Neuronal stem cell (in vitro differentiated cells): ENCODE measurements around the gene CRACR2A.

Experiments
- DNase-seq: peaks from one replicate; pipeline ENCODE4 v3.0.0-alpha.2; 2013; ENCODE audit warnings: low spot score
- H2AFZ ChIP-seq: one replicate; pipeline ENCODE4 v1.6.1; 2013; ENCODE audit warnings: mild to moderate bottlenecking, low read length, inconsistent platforms
- H2AK5ac ChIP-seq: 2 replicates; pipeline ENCODE4 v1.6.1; 2013; ENCODE audit warnings: low read depth, mild to moderate bottlenecking, inconsistent platforms, low read length, moderate library complexity, mixed read lengths
- H2BK120ac ChIP-seq: 2 replicates; pipeline ENCODE4 v1.6.1; 2013; ENCODE audit warnings: low read depth, mild to moderate bottlenecking, inconsistent platforms, low read length, moderate library complexity, mixed read lengths
- H2BK12ac ChIP-seq: one replicate; pipeline ENCODE4 v1.6.1; 2013; ENCODE audit warnings: low read length, inconsistent platforms
- H2BK15ac ChIP-seq: 2 replicates; pipeline ENCODE4 v1.6.1; 2013; ENCODE audit warnings: mild to moderate bottlenecking, low read length, inconsistent platforms, mixed read lengths
- H2BK5ac ChIP-seq: one replicate; pipeline ENCODE4 v1.6.1; 2013; ENCODE audit warnings: inconsistent platforms, mild to moderate bottlenecking, low read length, moderate library complexity
- H3K14ac ChIP-seq: one replicate; pipeline ENCODE4 v1.6.1; 2013; ENCODE audit warnings: low read length, inconsistent platforms
- H3K18ac ChIP-seq: 2 replicates; pipeline ENCODE4 v1.6.1; 2013; ENCODE audit warnings: low read length, inconsistent platforms
- H3K23ac ChIP-seq: 2 replicates; pipeline ENCODE4 v1.6.1; 2013; ENCODE audit warnings: low read depth, mild to moderate bottlenecking, mixed read lengths, low read length, inconsistent platforms; ENCODE audit not compliant: poor library complexity
- H3K27ac ChIP-seq: replicated peaks from 3 replicates; pipeline ENCODE4 v1.5.1; 2013; ENCODE audit warnings: low read length, inconsistent platforms
- H3K27me3 ChIP-seq, 3 experiments: 2 replicates each; pipeline ENCODE4 v1.6.1; 2013; ENCODE audit warnings: low read length in 3 of 3, mild to moderate bottlenecking in 2 of 3, inconsistent platforms in 1 of 3, low read depth in 1 of 3, mixed read lengths in 1 of 3, moderate library complexity in 1 of 3; ENCODE audit not compliant: control insufficient read depth in 3 of 3, insufficient read depth in 3 of 3
- H3K36me3 ChIP-seq, 2 donors: replicated peaks in 1 of 2; 2 replicates each; pipeline ENCODE4 v1.6.1; 2013; ENCODE audit warnings: low read length in 2 of 2; ENCODE audit not compliant: control insufficient read depth in 2 of 2, insufficient read depth in 2 of 2
- H3K4ac ChIP-seq: 2 replicates; pipeline ENCODE4 v1.6.1; 2013; ENCODE audit warnings: inconsistent platforms, mild to moderate bottlenecking, low read length, moderate library complexity
- H3K4me1 ChIP-seq, 2 donors: 1 replicate in 1 of 2; 2 replicates in 1 of 2; pipeline ENCODE4 v1.6.1; 2013; ENCODE audit warnings: low read length in 2 of 2, low read depth in 1 of 2; ENCODE audit not compliant: control insufficient read depth in 2 of 2, insufficient read depth in 1 of 2
- H3K4me2 ChIP-seq: one replicate; pipeline ENCODE4 v1.6.1; 2013; ENCODE audit warnings: mild to moderate bottlenecking, low read length, inconsistent platforms; ENCODE audit not compliant: insufficient read depth, poor library complexity, severe bottlenecking
- H3K4me3 ChIP-seq, 2 donors: 2 replicates each; pipeline ENCODE4 v1.5.1; 2013; ENCODE audit warnings: low read length in 2 of 2, mild to moderate bottlenecking in 2 of 2, inconsistent platforms in 1 of 2, moderate library complexity in 1 of 2
- H3K79me1 ChIP-seq: one replicate; pipeline ENCODE4 v1.6.1; 2013; ENCODE audit warnings: low read depth, mild to moderate bottlenecking, inconsistent platforms, low read length, moderate library complexity
- H3K9ac ChIP-seq: one replicate; pipeline ENCODE4 v1.6.1; 2013; ENCODE audit warnings: mild to moderate bottlenecking, low read depth, low read length, inconsistent platforms; ENCODE audit not compliant: poor library complexity
- H3K9me3 ChIP-seq, 2 donors: replicated peaks in 1 of 2; 2 replicates each; pipeline versions ENCODE3 to v1.6.1; 2013; ENCODE audit warnings: low read length in 2 of 2, mild to moderate bottlenecking in 2 of 2, inconsistent platforms in 1 of 2, low read depth in 1 of 2, mixed read lengths in 1 of 2, moderate library complexity in 1 of 2; ENCODE audit not compliant: control insufficient read depth in 2 of 2, insufficient read depth in 1 of 2
- H4K8ac ChIP-seq: one replicate; pipeline ENCODE4 v1.6.1; 2013; ENCODE audit warnings: low read depth, mild to moderate bottlenecking, inconsistent platforms, low read length, moderate library complexity
- H4K91ac ChIP-seq: one replicate; pipeline ENCODE4 v1.6.1; 2013; ENCODE audit warnings: low read length, low read depth, mild to moderate bottlenecking, inconsistent platforms; ENCODE audit not compliant: poor library complexity
- WGBS, 2 donors: extraction: QIAGEN DNeasy Blood & Tissue Kit; methylation state at CpG; one replicate each; pipeline ENCODE4 v1.1.7; 2013; ENCODE audit warnings: missing lambda C conversion rate in 2 of 2, mixed read lengths in 1 of 2; ENCODE audit not compliant: insufficient read length in 2 of 2, insufficient replicate concordance in 1 of 2; ENCODE audit errors: extremely low coverage in 2 of 2; 5-methylcytosine and 5-hydroxymethylcytosine counted together

CRACR2A gene

DNA sequence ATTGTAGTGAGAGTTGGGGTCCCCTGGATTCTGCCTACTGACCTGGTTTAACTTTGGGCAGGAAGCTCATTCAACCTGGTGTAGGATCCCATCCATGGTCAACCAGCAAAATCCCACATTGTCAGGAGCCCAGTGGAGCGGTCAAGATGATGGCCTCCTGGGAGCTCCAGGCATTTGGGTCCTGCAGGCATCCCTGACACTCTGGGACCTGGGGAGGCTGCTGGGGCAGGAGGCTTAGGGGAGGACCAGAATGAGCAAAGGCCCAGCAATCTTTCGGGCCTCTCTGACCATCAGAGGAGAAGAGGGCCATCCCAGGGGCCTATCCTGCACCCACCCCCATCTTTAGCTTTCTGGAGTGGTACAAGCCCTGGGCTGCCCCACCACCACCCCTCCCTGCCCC is 157.9 kb downstream of the CRACR2A start:
- H3K27ac ChIP-seq, result no peak overlapping the region
- no peak overlapping the region for H2AK5ac ChIP-seq
- H2BK12ac ChIP-seq, result no peak overlapping the region
- no peaks in the 10 kb centered on the region for H3K36me3 ChIP-seq
- no peak overlapping the region for H4K8ac ChIP-seq
- H2BK5ac ChIP-seq, result no peak overlapping the region
- no peak for DNase-seq
- H2AFZ ChIP-seq, result no peak overlapping the region
- no peak overlapping the region for H3K23ac ChIP-seq
- H3K4me2 ChIP-seq, result no peak overlapping the region
- no peak overlapping the region for H2BK120ac ChIP-seq
- H3K9me3 ChIP-seq, result no peaks in the 10 kb centered on the region
- no peak overlapping the region for H3K4me3 ChIP-seq
- no CpG with 5 or more reads among the region's 2 CpGs for WGBS, 2 donors
- no peak overlapping the region for H3K4ac ChIP-seq
- no peak overlapping the region for H3K14ac ChIP-seq
- H3K18ac ChIP-seq, result peak overlapping the region; percentile 6
- peaks cover 10 to 13% of the 10 kb centered on the region in 2 donors for H3K4me1 ChIP-seq
- H4K91ac ChIP-seq, result no peak overlapping the region
- no peak overlapping the region for H2BK15ac ChIP-seq
- H3K9ac ChIP-seq, result no peak overlapping the region
- no peaks in the 10 kb centered on the region for H3K79me1 ChIP-seq
- H3K27me3 ChIP-seq, result no peaks in the 10 kb centered on the region

GRCh38 chr12:3593906-3594483 is 158.9 kb downstream of the CRACR2A start:
- Histone ChIP-seq H3K4me1 (peaks cover 3 to 7% of the 10 kb centered on the region in 2 donors), H3K4ac (no peak overlapping the region), H3K14ac (no peak overlapping the region), H2BK12ac (peak overlapping the region; percentile 18), H3K23ac (no peak overlapping the region), H3K4me3 (no peak overlapping the region), H3K36me3 (no peaks in the 10 kb centered on the region), H4K8ac (no peak overlapping the region), H2BK120ac (no peak overlapping the region), H3K27me3 (no peaks in the 10 kb centered on the region), H3K27ac (no peak overlapping the region), H2BK5ac (no peak overlapping the region), H3K9me3 (no peaks in the 10 kb centered on the region), H2BK15ac (no peak overlapping the region), H3K79me1 (no peaks in the 10 kb centered on the region), H2AK5ac (no peak overlapping the region), H3K18ac (peak overlapping the region; percentile 5), H2AFZ (no peak overlapping the region), H3K4me2 (no peak overlapping the region), H4K91ac (no peak overlapping the region), H3K9ac (no peak overlapping the region)
- no peak for DNase-seq
- no CpG with 5 or more reads among the region's 9 CpGs for WGBS, 2 donors

GRCh38 chr12:3592856-3593625 is 159.9 kb downstream of the CRACR2A start:
- H2BK12ac ChIP-seq, result no peak overlapping the region
- no peak overlapping the region for H3K4ac ChIP-seq
- H3K27me3 ChIP-seq, result no peaks in the 10 kb centered on the region
- no peak overlapping the region for H2BK120ac ChIP-seq
- H2BK5ac ChIP-seq, result no peak overlapping the region
- no peak overlapping the region for H4K91ac ChIP-seq
- H4K8ac ChIP-seq, result no peak overlapping the region
- H3K27ac ChIP-seq, result no peak overlapping the region
- no peaks in the 10 kb centered on the region for H3K4me1 ChIP-seq
- no peak overlapping the region for H3K14ac ChIP-seq
- DNase-seq, result no peak
- H2BK15ac ChIP-seq, result no peak overlapping the region
- no peak overlapping the region for H3K4me3 ChIP-seq
- no peak overlapping the region for H2AFZ ChIP-seq
- no peak overlapping the region for H3K9ac ChIP-seq
- H3K9me3 ChIP-seq, result no peaks in the 10 kb centered on the region
- H3K4me2 ChIP-seq, result no peak overlapping the region
- no peaks in the 10 kb centered on the region for H3K36me3 ChIP-seq
- H2AK5ac ChIP-seq, result no peak overlapping the region
- H3K23ac ChIP-seq, result no peak overlapping the region
- H3K79me1 ChIP-seq, result no peaks in the 10 kb centered on the region
- no CpG with 5 or more reads among the region's 30 CpGs for WGBS, 2 donors
- H3K18ac ChIP-seq, result no peak overlapping the region

DNA sequence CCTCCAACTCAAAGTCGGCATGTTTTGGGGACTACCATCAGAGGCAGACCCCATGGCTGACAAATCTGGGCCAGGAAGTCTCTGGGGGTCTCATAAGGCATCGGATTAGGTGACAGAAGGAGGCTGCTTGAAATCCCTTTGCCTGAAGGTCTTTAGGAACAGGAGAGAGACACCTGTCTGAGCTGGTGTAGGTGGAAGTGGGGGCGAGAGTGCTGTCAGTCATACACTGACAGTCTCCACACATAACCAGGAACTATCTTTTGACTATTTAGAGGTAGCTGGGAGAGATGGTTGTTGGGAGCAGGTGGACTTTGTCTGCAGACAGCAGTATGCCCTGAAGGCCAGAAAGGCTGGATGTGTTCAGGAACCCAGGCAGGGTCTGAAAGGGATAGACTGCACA is 163.2 kb downstream of the CRACR2A start:
- Histone ChIP-seq H2BK15ac (no peak overlapping the region), H4K8ac (no peak overlapping the region), H4K91ac (no peak overlapping the region), H3K4ac (no peak overlapping the region), H3K4me1 (peaks cover 0 to 2% of the 10 kb centered on the region in 2 donors), H3K4me3 (no peak overlapping the region), H3K9me3 (peaks cover 0 to 2% of the 10 kb centered on the region in 2 donors), H3K4me2 (no peak overlapping the region), H2AFZ (no peak overlapping the region), H3K36me3 (no peaks in the 10 kb centered on the region), H3K27ac (no peak overlapping the region), H2BK5ac (no peak overlapping the region), H3K27me3 (peaks cover 0 to 2% (median 0%) of the 10 kb centered on the region in 3 experiments), H3K79me1 (no peaks in the 10 kb centered on the region), H2AK5ac (no peak overlapping the region), H2BK120ac (no peak overlapping the region), H3K14ac (no peak overlapping the region), H2BK12ac (no peak overlapping the region), H3K23ac (no peak overlapping the region), H3K18ac (no peak overlapping the region), H3K9ac (no peak overlapping the region)
- no peak for DNase-seq
- WGBS, 2 donors, result no CpG with 5 or more reads among the region's 3 CpGs
